Neural progenitor cell (in vitro differentiated cells): ENCODE results near the gene KIF26A.

Experiments used
- CTCF ChIP-seq: fragments of 200-600 bp; sonication (generic); IDR thresholded peaks from 2 replicates; pipeline ENCODE4 v1.5.1; 2017; ENCODE audit warnings: antibody characterized with exemption, mild to moderate bottlenecking
- EZH2 ChIP-seq: fragments of 200-600 bp; sonication (generic); IDR thresholded peaks from 2 replicates; pipeline ENCODE4 v1.6.1; 2017; ENCODE audit warnings: antibody characterized with exemption, mild to moderate bottlenecking, moderate library complexity
- EZH2phosphoT487 ChIP-seq: fragments of 200-600 bp; sonication (generic); IDR thresholded peaks from 2 replicates; pipeline ENCODE4 v1.6.1; 2017; ENCODE audit warnings: antibody characterized with exemption

GRCh38 chr14:104184506-104184905, 46.1 kb downstream of the KIF26A start:
- TF ChIP-seq CTCF (no peak), EZH2 (no peak), EZH2phosphoT487 (no peak)
